Testis (tissue), 2 donors: ENCODE results near the gene TWIST2.

Experiments used
- POLR2A ChIP-seq: fragments of 450-650 bp; IDR thresholded peaks from one replicate; pipeline ENCODE4 v1.6.1; 2017; ENCODE audit warnings: antibody characterized with exemption, mild to moderate bottlenecking, moderate library complexity
- TF ChIP-seq, protein P1 (sequence below), 3 experiments: fragments of 450-650 bp in 2 of 3; fragments of 200-600 bp in 1 of 3; sonication (generic) in 1 of 3; IDR thresholded peaks; one replicate each; pipeline ENCODE4 v1.5.1; 2016 to 2019; ENCODE audit warnings: antibody characterized with exemption in 3 of 3, mild to moderate bottlenecking in 2 of 3, moderate library complexity in 1 of 3

DNA sequence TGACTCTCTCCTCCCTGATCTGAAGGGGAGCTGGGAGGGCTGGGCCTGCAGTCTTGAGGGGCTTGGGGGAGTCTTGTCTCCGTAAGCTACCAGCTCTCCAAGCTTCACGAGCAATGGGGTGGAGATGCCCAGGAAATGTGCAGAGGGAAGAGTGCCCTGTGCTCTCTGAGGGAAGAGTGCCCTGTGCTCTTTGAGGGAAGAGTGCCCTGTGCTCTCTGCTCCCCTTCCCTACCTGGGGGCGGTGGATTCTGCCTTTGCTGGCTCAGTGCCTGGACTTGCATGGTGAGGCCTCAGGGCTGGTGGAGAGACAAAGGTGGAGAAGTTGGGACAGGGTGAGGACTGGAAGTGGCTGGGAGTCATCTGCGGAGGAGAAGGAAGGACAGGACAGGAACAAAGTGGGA lies 72.7 kb downstream of the TWIST2 start:
- TF ChIP-seq, protein P1, sequence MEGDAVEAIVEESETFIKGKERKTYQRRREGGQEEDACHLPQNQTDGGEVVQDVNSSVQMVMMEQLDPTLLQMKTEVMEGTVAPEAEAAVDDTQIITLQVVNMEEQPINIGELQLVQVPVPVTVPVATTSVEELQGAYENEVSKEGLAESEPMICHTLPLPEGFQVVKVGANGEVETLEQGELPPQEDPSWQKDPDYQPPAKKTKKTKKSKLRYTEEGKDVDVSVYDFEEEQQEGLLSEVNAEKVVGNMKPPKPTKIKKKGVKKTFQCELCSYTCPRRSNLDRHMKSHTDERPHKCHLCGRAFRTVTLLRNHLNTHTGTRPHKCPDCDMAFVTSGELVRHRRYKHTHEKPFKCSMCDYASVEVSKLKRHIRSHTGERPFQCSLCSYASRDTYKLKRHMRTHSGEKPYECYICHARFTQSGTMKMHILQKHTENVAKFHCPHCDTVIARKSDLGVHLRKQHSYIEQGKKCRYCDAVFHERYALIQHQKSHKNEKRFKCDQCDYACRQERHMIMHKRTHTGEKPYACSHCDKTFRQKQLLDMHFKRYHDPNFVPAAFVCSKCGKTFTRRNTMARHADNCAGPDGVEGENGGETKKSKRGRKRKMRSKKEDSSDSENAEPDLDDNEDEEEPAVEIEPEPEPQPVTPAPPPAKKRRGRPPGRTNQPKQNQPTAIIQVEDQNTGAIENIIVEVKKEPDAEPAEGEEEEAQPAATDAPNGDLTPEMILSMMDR (IDR thresholded peaks at IDR 0.05) = no peak
- TF ChIP-seq POLR2A = no peak
